Caco-2 (cell line): ENCODE data around the gene SPOCK1. TPM values are rescaled to one million over a fixed set of nuclear protein-coding genes. Genes with fewer than 3 reads are reported as not detected.

Experiments
- BruUV-seq: library from RNA; stranded (reverse); fragments of 400-500 nt; replicated peaks from 2 replicates; lab custom pipeline; 2021; lab: Mats Ljungman, UMichigan
- CTCF ChIA-PET: fragments of 300-600 bp; sonication (Branson Sonifier 250); formaldehyde crosslinking; loops from one replicate; lab custom pipeline; 2022; ENCODE audit warnings: antibody characterized with exemption; lab: Charles Lee
- POLR2A ChIA-PET: fragments of 300-600 bp; sonication (Branson Sonifier 250); formaldehyde crosslinking; loops from one replicate; lab custom pipeline; 2022; ENCODE audit warnings: antibody characterized with exemption; lab: Charles Lee
- DNase-seq, 2 experiments: peaks; one replicate each; pipeline versions ENCODE4 v3.0.0 to v3.0.0-alpha.2; 2020 to 2022
- H3K27me3 ChIP-seq: replicated peaks from 2 replicates; pipeline ENCODE4 v1.6.0; 2011; ENCODE audit warnings: low read length; ENCODE audit not compliant: control insufficient read depth, insufficient read depth
- H3K36me3 ChIP-seq: 2 replicates; pipeline ENCODE4 v1.5.1; 2011; ENCODE audit warnings: low read length; ENCODE audit not compliant: control insufficient read depth, insufficient read depth
- H3K4me1 ChIP-seq: fragments of 250-450 bp; sonication (Bioruptor Pico); 2 replicates; pipeline ENCODE4 v1.5.1; 2020; ENCODE audit warnings: mild to moderate bottlenecking
- H3K4me3 ChIP-seq: 2 replicates; pipeline ENCODE4 v1.5.1; 2011; ENCODE audit warnings: low read depth, mild to moderate bottlenecking, control low read depth, low read length
- H3K9me3 ChIP-seq: fragments of 250-450 bp; sonication (Bioruptor Pico); 2 replicates; pipeline ENCODE4 v1.5.1; 2020; ENCODE audit warnings: mild to moderate bottlenecking, moderate library complexity
- H3K27ac Mint-ChIP-seq: one replicate; pipeline ENCODE4 v1.8.0; 2022; ENCODE audit warnings: mixed read lengths; ENCODE audit not compliant: unreplicated experiment
- H3K27me3 Mint-ChIP-seq: one replicate; pipeline ENCODE4 v1.8.0; 2022; ENCODE audit warnings: mixed read lengths; ENCODE audit not compliant: insufficient read depth, unreplicated experiment
- H3K36me3 Mint-ChIP-seq: one replicate; pipeline ENCODE4 v1.8.0; 2022; ENCODE audit warnings: mild to moderate bottlenecking, mixed read lengths; ENCODE audit not compliant: insufficient read depth, unreplicated experiment
- H3K4me1 Mint-ChIP-seq: one replicate; pipeline ENCODE4 v1.8.0; 2022; ENCODE audit warnings: low read depth, mixed read lengths; ENCODE audit not compliant: unreplicated experiment
- H3K4me3 Mint-ChIP-seq: one replicate; pipeline ENCODE4 v1.8.0; 2022; ENCODE audit warnings: mild to moderate bottlenecking, moderate library complexity, mixed read lengths; ENCODE audit not compliant: unreplicated experiment
- H3K9me3 Mint-ChIP-seq: one replicate; pipeline ENCODE4 v1.8.0; 2022; ENCODE audit warnings: mixed read lengths; ENCODE audit not compliant: unreplicated experiment
- intact Hi-C: fragments of 100-400 bp; cut with micrococcal nuclease; formaldehyde crosslinking; loops from one replicate; pipeline ENCODE4 v1.10.0; 2022; ENCODE audit not compliant: unreplicated experiment
- total RNA-seq: library from RNA; stranded (reverse); gene quantifications from 2 replicates; pipeline ENCODE4 v1.2.3, GENCODE V29; 2022
- TF ChIP-seq, protein P1 (sequence below), 2 experiments: fragments of 200-600 bp in 1 of 2; IDR thresholded peaks; 1 replicate in 1 of 2; 2 replicates in 1 of 2; pipeline versions ENCODE4 v1.5.1 to v1.8.0; 2011 to 2022; ENCODE audit warnings: antibody characterized with exemption in 1 of 2, control low read depth in 1 of 2, inconsistent platforms in 1 of 2, low read depth in 1 of 2, low read length in 1 of 2, mild to moderate bottlenecking in 1 of 2, moderate library complexity in 1 of 2; ENCODE audit not compliant: insufficient read depth in 1 of 2, severe bottlenecking in 1 of 2, unreplicated experiment in 1 of 2

Gene SPOCK1
- total RNA-seq, 1 experiment from 2014 or later, result not detected

- ChIA-PET POLR2A (no interaction called here), CTCF (interaction anchor here (0.7 kb wide), 1 partner anchor 915 kb away, joined by 5 read pairs; no protein-coding TSS in a partner anchor)
- no peaks in the 10 kb centered on the region for H3K4me1 Mint-ChIP-seq
- H3K36me3 ChIP-seq, result no peaks in the 10 kb centered on the region
- no peak overlapping the region for H3K4me3 ChIP-seq
- H3K4me1 ChIP-seq, result no peaks in the 10 kb centered on the region
- H3K27me3 Mint-ChIP-seq, result peaks cover 20% of the 10 kb centered on the region
- H3K9me3 Mint-ChIP-seq, result no peaks in the 10 kb centered on the region
- no TSS peak for BruUV-seq
- TF ChIP-seq, protein P1, sequence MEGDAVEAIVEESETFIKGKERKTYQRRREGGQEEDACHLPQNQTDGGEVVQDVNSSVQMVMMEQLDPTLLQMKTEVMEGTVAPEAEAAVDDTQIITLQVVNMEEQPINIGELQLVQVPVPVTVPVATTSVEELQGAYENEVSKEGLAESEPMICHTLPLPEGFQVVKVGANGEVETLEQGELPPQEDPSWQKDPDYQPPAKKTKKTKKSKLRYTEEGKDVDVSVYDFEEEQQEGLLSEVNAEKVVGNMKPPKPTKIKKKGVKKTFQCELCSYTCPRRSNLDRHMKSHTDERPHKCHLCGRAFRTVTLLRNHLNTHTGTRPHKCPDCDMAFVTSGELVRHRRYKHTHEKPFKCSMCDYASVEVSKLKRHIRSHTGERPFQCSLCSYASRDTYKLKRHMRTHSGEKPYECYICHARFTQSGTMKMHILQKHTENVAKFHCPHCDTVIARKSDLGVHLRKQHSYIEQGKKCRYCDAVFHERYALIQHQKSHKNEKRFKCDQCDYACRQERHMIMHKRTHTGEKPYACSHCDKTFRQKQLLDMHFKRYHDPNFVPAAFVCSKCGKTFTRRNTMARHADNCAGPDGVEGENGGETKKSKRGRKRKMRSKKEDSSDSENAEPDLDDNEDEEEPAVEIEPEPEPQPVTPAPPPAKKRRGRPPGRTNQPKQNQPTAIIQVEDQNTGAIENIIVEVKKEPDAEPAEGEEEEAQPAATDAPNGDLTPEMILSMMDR (IDR thresholded peaks at IDR 0.05; ENCODE audit: insufficient read depth in 1 of 2, low read depth in 1 of 2, low read length in 1 of 2, severe bottlenecking in 1 of 2, unreplicated experiment in 1 of 2), result no peak
- no peaks in the 10 kb centered on the region for H3K27me3 ChIP-seq
- no peak overlapping the region for H3K4me3 Mint-ChIP-seq
- intact Hi-C loops, result no loop called here
- no peak for DNase-seq
- H3K27ac Mint-ChIP-seq, result no peak overlapping the region
- H3K36me3 Mint-ChIP-seq, result no peaks in the 10 kb centered on the region
- H3K9me3 ChIP-seq, result no peaks in the 10 kb centered on the region; the same call in 1 of the 2 replicates
Observed at GRCh38 chr5:137300411-137301240, 198.5 kb downstream of the SPOCK1 start.

- H3K36me3 Mint-ChIP-seq, result no peaks in the 10 kb centered on the region
- no TSS peak for BruUV-seq
- Histone ChIP-seq H3K27me3 (no peaks in the 10 kb centered on the region), H3K4me1 (no peaks in the 10 kb centered on the region), H3K9me3 (no peaks in the 10 kb centered on the region; the same call in 1 of the 2 replicates), H3K4me3 (no peak overlapping the region), H3K36me3 (no peaks in the 10 kb centered on the region)
- DNase-seq, result no peak
- H3K4me1 Mint-ChIP-seq, result no peaks in the 10 kb centered on the region
- ChIA-PET POLR2A (no interaction called here), CTCF (no interaction called here)
- TF ChIP-seq, protein P1 (IDR thresholded peaks at IDR 0.05; ENCODE audit: insufficient read depth in 1 of 2, low read depth in 1 of 2, low read length in 1 of 2, severe bottlenecking in 1 of 2, unreplicated experiment in 1 of 2), result no peak
- H3K27ac Mint-ChIP-seq, result no peak overlapping the region
- intact Hi-C loops, result no loop called here
- peaks cover 22% of the 10 kb centered on the region for H3K27me3 Mint-ChIP-seq
- no peaks in the 10 kb centered on the region for H3K9me3 Mint-ChIP-seq
- H3K4me3 Mint-ChIP-seq, result no peak overlapping the region
Observed at GRCh38 chr5:137296213-137296781, 202.8 kb downstream of the SPOCK1 start.

DNA sequence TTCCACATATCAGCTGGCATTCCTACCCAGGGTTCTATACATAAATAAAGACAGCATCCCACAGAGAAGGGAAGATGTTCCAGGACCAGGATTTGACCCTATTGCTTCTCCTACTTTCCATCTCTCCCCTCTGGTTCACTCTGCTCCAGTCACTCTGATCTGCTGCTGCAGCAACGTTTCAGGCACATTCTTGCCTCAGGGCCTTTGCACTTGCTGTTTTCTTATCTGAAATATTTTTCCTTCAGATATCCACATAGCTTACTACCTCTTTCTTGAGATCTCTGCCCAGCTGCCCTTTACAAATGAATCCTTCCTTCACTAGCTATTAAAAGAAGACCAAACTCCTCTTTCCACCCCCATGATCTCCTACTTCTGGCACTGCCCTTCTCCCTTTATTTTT lies 204.5 kb downstream of the SPOCK1 start:
- Histone ChIP-seq H3K9me3 (no peaks in the 10 kb centered on the region; the same call in 1 of the 2 replicates), H3K27me3 (no peaks in the 10 kb centered on the region), H3K36me3 (no peaks in the 10 kb centered on the region), H3K4me1 (no peaks in the 10 kb centered on the region), H3K4me3 (no peak overlapping the region)
- ChIA-PET POLR2A (no interaction called here), CTCF (no interaction called here)
- H3K4me1 Mint-ChIP-seq, result no peaks in the 10 kb centered on the region
- DNase-seq, result no peak
- H3K9me3 Mint-ChIP-seq, result no peaks in the 10 kb centered on the region
- intact Hi-C loops, result no loop called here
- TF ChIP-seq, protein P1 (IDR thresholded peaks at IDR 0.05; ENCODE audit: insufficient read depth in 1 of 2, low read depth in 1 of 2, low read length in 1 of 2, severe bottlenecking in 1 of 2, unreplicated experiment in 1 of 2), result no peak
- no peak overlapping the region for H3K27ac Mint-ChIP-seq
- no peaks in the 10 kb centered on the region for H3K36me3 Mint-ChIP-seq
- BruUV-seq, result no TSS peak
- H3K4me3 Mint-ChIP-seq, result no peak overlapping the region
- peaks cover 21% of the 10 kb centered on the region for H3K27me3 Mint-ChIP-seq
